HL-60 (cell line): ENCODE measurements around the gene IGF2BP3.

Experiments used
- POLR2AphosphoS5 ChIP-seq: IDR thresholded peaks from 2 replicates; pipeline ENCODE4 v1.6.1; 2012; ENCODE audit warnings: low read depth
- SPI1 ChIP-seq: IDR thresholded peaks from 2 replicates; pipeline ENCODE4 v1.6.1; 2012; ENCODE audit warnings: low read depth, mild to moderate bottlenecking, borderline replicate concordance
- TF ChIP-seq, protein P1 (sequence below): IDR thresholded peaks from one replicate; pipeline ENCODE4 v1.5.1; 2011; ENCODE audit warnings: low read length, control low read depth, inconsistent platforms; ENCODE audit not compliant: insufficient read depth

DNA sequence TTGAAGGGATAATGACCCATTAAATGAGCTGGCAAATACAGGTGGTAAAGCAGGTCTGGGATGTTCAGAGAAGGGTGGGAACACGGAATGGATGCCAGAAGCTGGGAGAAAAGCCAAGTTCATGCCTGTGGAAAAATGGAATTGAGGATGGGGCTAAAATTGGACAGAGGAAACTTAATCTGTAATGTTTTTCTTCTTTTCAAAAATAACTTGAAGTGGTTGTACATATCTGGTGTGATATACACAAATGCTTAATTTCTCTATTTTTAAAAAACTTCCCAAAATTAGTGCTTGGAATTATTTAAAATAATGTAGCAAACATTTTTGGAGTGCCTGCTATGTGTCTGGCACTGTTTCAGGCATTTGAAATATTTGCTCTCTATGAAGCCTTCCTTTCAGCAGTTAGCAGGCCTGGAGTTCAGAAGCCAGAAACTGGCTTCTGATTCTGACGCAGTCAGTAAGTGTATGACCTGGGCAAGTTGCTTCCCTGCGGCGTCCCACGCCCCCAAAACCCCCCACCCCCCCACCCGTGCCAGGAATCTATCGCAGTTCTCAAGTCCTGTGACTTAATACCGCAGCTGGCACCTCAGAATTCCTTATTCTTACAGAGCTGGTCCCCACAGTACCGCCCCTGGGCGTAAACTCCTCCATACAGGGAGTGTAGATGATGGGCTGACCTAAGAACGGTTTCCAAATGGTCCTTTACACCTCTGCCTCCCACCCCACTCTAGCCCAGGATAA, 172.0 kb downstream of the IGF2BP3 start:
- TF ChIP-seq, protein P1, sequence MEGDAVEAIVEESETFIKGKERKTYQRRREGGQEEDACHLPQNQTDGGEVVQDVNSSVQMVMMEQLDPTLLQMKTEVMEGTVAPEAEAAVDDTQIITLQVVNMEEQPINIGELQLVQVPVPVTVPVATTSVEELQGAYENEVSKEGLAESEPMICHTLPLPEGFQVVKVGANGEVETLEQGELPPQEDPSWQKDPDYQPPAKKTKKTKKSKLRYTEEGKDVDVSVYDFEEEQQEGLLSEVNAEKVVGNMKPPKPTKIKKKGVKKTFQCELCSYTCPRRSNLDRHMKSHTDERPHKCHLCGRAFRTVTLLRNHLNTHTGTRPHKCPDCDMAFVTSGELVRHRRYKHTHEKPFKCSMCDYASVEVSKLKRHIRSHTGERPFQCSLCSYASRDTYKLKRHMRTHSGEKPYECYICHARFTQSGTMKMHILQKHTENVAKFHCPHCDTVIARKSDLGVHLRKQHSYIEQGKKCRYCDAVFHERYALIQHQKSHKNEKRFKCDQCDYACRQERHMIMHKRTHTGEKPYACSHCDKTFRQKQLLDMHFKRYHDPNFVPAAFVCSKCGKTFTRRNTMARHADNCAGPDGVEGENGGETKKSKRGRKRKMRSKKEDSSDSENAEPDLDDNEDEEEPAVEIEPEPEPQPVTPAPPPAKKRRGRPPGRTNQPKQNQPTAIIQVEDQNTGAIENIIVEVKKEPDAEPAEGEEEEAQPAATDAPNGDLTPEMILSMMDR = no peak
- TF ChIP-seq POLR2AphosphoS5 (no peak), SPI1 (no peak)
